H1 (cell line): ENCODE results near the gene MEF2C. TPM values are rescaled to one million over a fixed set of nuclear protein-coding genes. Genes with fewer than 3 reads are reported as not detected.

Experiments
- SIN3A ChIP-seq, 2 experiments: IDR thresholded peaks in 1 of 2; conservative IDR thresholded peaks in 1 of 2; 2 replicates each; pipeline ENCODE4 v1.6.1; 2011 to 2012; ENCODE audit warnings: low read length in 2 of 2, improper control_type of control experiment in 1 of 2, low read depth in 1 of 2, mild to moderate bottlenecking in 1 of 2
- SUZ12 ChIP-seq: fragments of 200-600 bp; sonication (generic); IDR thresholded peaks from 2 replicates; pipeline ENCODE4 v1.6.1; 2012; ENCODE audit warnings: mild to moderate bottlenecking, inconsistent platforms, low read length, moderate library complexity, mixed read lengths
- polyA plus RNA-seq, 7 experiments: library from polyadenylated mRNA; depleted of rRNA in 3 of 7; stranded (reverse) in 5 of 7; unstranded in 2 of 7; fragments of >200 nt in 5 of 7; fragments of 200-250 nt in 2 of 7; gene quantifications; 1 replicate in 5 of 7; 2 replicates in 1 of 7; 4 replicates in 1 of 7; pipeline versions ENCODE4 v1.2.1 to v1.2.3, GENCODE V29; 2011 to 2013; ENCODE audit warnings: missing spikeins in 2 of 7, mixed read lengths in 2 of 7
- small RNA-seq: library from polyadenylated mRNA; stranded (forward); fragments of <200 nt; extraction: miRNeasy Mini kit (QIAGEN cat#:217004); gene quantifications from one replicate; pipeline ENCODE3, GENCODE V24; 2013; ENCODE audit not compliant: insufficient read depth
- total RNA-seq: library from RNA; stranded (reverse); fragmentation: NEBNext Ultra II Directional; extraction: Animal tissue kit (Norgen Biotek cat#: 25700); gene quantifications from 2 replicates; pipeline ENCODE4 v1.2.1, GENCODE V29; 2021

Gene MEF2C
- total and polyA plus RNA-seq, 2 of the 8 experiments (the other 6 are each of a cell fraction or from before 2014, with no cell fraction given) = 0.59 to 0.99 TPM

- peak; percentile 54 for TF ChIP-seq SUZ12
- 0 out of 4 replicates have a peak, but pooled peaks of 1 of the 2 experiments have one; percentile 28 for TF ChIP-seq SIN3A (conservative IDR thresholded peaks at IDR 0.05 in 1 of 2, IDR thresholded peaks at IDR 0.05 in 1 of 2; ENCODE audit: low read depth in 1 of 2, low read length in 2 of 2)
- TF ChIP-seq, all 59 proteins: peak for 4
Observed at GRCh38 chr5:88667496-88668201, 215.3 kb downstream of the MEF2C start (continued).

Small RNAs within 50 kb of the gene (small RNA-seq; reads per million reads assigned to genes)
- not detected for gene AC008525.2
